GM12874 (cell line): ENCODE results near the gene CDKL4.

Source experiments
- TF ChIP-seq, protein P1 (sequence below): IDR thresholded peaks from 2 replicates; pipeline ENCODE4 v1.5.1; 2011; ENCODE audit warnings: low read depth, mild to moderate bottlenecking, control low read depth, low read length, moderate library complexity; ENCODE audit not compliant: insufficient read depth

Gene CDKL4

DNA sequence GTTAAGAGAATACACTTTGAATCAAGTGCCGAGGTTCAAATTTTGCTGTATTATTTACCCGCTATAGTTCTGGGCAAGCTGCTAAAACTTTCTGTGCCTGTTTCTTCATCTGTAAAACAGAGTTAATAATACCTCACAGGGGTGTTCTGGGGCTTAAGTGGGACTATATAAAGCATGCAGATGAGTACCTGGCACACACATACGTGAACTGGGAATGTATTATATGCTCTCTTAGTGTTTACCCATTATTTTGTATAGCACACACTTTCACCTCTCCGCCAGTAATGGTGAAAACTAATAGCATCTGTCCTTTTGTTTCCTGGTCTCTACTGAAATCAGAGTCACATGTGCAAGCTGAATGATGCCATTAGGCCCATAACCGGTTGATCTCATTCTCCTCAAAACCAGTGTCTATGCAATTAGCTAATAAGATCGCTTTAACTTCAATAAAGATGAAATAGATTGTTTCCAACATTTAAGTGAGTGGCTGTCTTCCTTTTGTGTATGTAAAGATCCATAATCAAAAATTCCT, 3.8 kb upstream of the CDKL4 start:
- TF ChIP-seq, protein P1, sequence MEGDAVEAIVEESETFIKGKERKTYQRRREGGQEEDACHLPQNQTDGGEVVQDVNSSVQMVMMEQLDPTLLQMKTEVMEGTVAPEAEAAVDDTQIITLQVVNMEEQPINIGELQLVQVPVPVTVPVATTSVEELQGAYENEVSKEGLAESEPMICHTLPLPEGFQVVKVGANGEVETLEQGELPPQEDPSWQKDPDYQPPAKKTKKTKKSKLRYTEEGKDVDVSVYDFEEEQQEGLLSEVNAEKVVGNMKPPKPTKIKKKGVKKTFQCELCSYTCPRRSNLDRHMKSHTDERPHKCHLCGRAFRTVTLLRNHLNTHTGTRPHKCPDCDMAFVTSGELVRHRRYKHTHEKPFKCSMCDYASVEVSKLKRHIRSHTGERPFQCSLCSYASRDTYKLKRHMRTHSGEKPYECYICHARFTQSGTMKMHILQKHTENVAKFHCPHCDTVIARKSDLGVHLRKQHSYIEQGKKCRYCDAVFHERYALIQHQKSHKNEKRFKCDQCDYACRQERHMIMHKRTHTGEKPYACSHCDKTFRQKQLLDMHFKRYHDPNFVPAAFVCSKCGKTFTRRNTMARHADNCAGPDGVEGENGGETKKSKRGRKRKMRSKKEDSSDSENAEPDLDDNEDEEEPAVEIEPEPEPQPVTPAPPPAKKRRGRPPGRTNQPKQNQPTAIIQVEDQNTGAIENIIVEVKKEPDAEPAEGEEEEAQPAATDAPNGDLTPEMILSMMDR: no peak

DNA sequence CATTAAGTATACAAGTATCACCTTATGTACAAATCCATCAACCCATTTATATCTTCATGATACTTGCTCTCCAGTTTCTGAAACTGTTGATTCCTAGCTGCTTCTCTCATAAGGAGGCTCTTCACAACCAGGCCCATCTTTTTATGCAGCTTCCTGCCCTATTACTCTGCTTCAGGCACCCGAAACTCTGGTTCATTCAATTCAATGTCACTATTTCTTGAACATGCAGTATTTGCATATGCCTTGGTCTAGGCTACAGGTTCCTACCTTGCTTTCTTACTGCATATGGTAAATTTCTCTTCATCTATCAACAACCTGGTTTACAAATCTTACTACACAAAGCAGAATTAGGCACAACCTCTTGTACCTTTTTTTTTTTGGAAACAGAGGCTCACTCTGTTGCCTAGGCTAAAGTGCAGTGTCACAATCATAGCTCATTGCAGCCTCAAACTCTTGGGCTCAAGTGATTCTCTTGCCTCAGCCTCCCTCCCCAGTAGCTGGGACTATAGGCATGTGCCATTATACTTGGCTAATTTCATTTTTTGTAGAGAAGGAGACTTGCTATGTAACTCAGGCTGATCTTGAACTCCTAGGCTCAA, 2.7 kb upstream of the CDKL4 start:
- TF ChIP-seq, protein P1: no peak

DNA sequence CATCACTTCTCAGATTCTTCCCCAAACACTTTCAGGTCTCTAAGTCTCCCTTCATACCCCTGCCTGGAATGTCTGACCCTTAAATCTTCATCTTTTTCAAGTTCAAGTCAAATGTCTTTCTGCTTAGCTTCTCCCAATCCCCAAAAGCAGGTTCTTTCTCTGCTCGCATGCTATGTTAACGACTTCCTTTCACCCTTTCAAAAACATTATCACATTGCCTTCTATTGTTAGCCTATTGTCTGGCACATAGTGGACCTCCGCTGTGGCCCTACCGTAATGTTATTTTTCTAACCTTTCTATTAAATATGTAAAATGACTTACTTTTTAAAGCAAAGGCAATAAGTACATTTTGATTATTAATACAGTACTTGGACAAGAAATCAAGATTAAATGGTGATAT, 2.2 kb downstream of the CDKL4 start:
- TF ChIP-seq, protein P1: no peak

DNA sequence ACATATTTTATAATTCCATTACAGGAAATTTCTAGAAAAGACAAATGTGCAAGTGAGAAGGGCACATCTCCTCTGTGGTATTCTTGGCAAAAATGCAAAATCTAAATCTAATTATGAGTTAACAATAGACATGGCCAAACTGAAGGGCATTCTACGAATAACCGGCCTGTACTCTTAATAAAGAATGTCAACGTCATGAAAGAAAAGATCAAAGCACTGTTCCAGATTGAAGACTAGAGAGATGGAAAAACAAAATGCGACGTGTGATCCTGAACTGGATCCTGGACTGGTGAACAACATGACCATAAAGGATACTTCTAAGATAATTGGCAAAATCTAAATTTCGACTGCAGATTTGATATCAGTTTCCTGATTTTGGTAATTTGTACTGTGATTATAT, 3.0 kb downstream of the CDKL4 start:
- TF ChIP-seq, protein P1: no peak

DNA sequence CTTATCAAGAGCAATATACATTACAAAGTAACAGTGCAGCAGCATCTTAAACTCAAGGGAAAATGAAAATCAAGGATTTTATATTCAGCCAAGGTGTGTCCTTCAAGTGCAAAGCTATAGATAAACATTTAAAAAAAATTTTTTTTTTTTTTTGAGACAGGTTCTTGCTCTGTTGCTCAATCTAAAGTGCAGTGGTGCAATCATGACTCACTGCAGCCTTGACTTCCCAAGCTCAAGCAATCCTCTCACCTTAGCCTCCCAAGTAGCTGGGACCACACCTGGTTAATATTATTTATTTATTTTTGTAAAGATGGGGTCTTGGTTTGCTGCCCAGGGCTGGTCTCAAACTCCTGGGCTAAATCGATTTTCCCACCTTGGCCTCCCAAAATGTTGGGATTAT, 9.0 kb downstream of the CDKL4 start:
- TF ChIP-seq, protein P1: no peak

DNA sequence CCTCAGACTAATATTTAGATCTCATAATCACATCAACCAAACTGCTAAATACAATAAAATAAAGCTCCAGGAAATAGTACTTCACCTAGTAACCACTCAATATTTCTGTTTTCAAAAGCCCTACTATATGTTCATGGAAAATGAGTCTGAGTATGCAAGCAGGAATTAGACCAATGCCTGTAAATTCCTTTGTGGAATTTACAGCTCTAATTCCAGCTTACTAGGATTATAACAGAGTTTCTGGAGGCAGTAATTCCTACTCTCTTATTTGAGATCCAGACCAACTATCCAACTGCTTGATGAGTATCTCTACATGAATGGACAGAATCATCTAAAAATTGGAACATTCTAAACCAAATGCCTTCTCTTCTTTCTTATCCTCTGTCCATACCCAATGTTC, 11.6 kb downstream of the CDKL4 start:
- TF ChIP-seq, protein P1: no peak

DNA sequence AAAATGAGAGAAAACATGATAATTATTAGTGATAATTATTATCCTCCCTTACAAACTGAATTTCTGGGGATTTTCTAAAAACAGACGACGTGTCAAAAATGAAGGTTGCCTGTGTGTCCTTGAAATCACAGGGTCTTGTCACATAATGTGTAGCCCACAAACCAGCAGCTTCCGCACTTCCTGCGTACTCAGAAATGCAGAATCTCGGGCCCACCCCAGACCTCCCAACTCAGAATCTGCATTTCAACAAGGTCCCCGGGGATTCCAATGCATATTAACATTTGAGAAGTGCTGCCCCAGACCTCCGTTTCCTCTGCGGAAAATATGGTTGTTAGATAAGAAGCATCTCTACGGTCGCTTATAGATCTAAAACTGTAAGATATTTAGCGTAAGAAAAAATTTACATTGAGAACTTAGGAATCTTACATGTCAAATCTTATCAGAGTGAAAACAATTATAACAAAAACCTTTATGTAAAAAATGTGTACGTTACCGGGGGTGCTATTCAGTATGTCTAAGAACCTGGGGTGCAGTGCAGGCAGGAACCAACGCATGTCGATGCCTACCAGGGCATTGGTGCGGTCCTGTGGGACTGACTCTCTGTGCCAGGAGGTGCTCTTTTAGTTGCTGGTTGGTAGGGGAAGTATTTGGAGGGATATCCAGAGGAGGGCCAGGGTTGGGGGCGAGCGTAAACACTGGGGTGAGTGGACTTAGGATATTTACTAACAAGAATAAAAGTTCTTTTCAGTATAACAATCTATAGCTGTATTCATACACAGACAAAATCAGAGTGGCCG, 15.2 kb downstream of the CDKL4 start:
- TF ChIP-seq, protein P1: no peak
